Activated naive CD8-positive, alpha-beta T cell treated with anti-CD3 and anti-CD28 coated beads for 36 hours (primary cell): ENCODE results near the gene TYMS. TPM values are rescaled to one million over a fixed set of nuclear protein-coding genes. Genes with fewer than 3 reads are reported as not detected.
A peak's percentile ranks its signal among the peaks of the same experiment; 100 is the strongest.

Source experiments
- DNase-seq: peaks from one replicate; pipeline ENCODE4 v3.0.0; 2021
- H3K27ac Mint-ChIP-seq: one replicate; pipeline ENCODE4 v1.8.0; 2022; ENCODE audit warnings: mild to moderate bottlenecking, moderate library complexity, mixed read lengths
- H3K27me3 Mint-ChIP-seq: one replicate; pipeline ENCODE4 v1.8.0; 2022; ENCODE audit warnings: mild to moderate bottlenecking, mixed read lengths
- H3K36me3 Mint-ChIP-seq: one replicate; pipeline ENCODE4 v1.8.0; 2021; ENCODE audit warnings: mild to moderate bottlenecking, mixed read lengths
- H3K4me1 Mint-ChIP-seq: one replicate; pipeline ENCODE4 v1.8.0; 2021; ENCODE audit warnings: mixed read lengths
- H3K4me3 Mint-ChIP-seq: one replicate; pipeline ENCODE4 v1.8.0; 2022; ENCODE audit warnings: mild to moderate bottlenecking, moderate library complexity, mixed read lengths
- H3K9me3 Mint-ChIP-seq: one replicate; pipeline ENCODE4 v1.8.0; 2022; ENCODE audit warnings: mixed read lengths
- total RNA-seq, 2 experiments: library from RNA; stranded (reverse); gene quantifications; one replicate each; pipeline ENCODE4 v1.2.3, GENCODE V29; 2021

TYMS gene
- total RNA-seq, 2 experiments from 2014 or later = 364 to 369 TPM

DNA sequence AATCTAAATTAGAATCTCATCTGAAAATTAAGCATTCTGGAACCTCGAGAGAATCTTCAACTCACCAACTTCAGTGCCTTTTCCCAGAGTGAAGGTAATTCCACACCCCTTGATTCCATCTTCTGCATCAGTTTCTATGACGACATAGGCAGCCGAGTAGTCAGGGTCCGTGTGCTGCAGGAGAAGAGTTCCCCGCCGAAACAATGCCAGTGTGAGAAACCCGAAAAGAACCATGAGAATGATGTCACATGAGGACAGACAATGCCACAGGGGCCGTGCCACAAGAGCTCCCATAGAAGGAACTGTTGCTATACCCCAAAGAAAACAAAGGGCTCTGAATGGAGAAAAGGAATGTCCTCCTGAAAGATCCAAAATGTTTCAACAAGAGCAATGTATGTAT, 49.0 kb downstream of the TYMS start:
- Mint-ChIP-seq H3K4me1 (peaks cover 47% of the 10 kb centered on the region), H3K27me3 (no peaks in the 10 kb centered on the region), H3K36me3 (peaks cover 59% of the 10 kb centered on the region), H3K9me3 (no peaks in the 10 kb centered on the region), H3K27ac (no peak overlapping the region), H3K4me3 (no peak overlapping the region)
- no peak for DNase-seq

GRCh38 chr18:708096-708495, 50.6 kb downstream of the TYMS start:
- no peaks in the 10 kb centered on the region for H3K9me3 Mint-ChIP-seq
- no peaks in the 10 kb centered on the region for H3K27me3 Mint-ChIP-seq
- no peak overlapping the region for H3K4me3 Mint-ChIP-seq
- peaks cover 45% of the 10 kb centered on the region for H3K4me1 Mint-ChIP-seq
- DNase-seq = no peak
- no peak overlapping the region for H3K27ac Mint-ChIP-seq
- H3K36me3 Mint-ChIP-seq = peaks cover 60% of the 10 kb centered on the region

DNA sequence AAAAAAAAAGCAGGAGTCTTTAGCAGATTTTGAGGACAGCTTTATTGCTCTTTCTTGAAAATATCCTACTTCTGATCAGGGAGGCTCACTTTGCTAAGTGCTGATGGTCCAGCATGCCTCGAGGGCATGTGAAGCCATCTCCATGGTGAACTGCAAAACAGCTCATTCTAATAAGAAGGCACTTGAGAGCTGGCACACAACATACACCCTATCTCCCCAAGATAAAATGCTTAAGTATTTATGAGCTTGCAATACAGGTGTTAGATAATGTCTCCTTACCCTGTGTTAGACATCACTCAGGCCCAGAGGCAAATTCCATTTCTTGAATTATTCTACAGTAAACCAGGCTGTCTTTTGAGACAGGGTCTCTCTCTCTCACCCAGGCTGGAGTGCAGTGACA, 52.3 kb downstream of the TYMS start:
- Mint-ChIP-seq H3K36me3 (peaks cover 56% of the 10 kb centered on the region), H3K9me3 (peaks cover 3% of the 10 kb centered on the region), H3K4me3 (peak overlapping the region; percentile 8), H3K4me1 (peaks cover 45% of the 10 kb centered on the region), H3K27me3 (no peaks in the 10 kb centered on the region), H3K27ac (no peak overlapping the region)
- no peak for DNase-seq

GRCh38 chr18:710418-711300, 53.2 kb downstream of the TYMS start:
- no peak for DNase-seq
- Mint-ChIP-seq H3K27ac (peak overlapping the region; percentile 96), H3K4me3 (peak overlapping the region; percentile 89), H3K27me3 (no peaks in the 10 kb centered on the region), H3K4me1 (peaks cover 49% of the 10 kb centered on the region), H3K36me3 (peaks cover 47% of the 10 kb centered on the region), H3K9me3 (peaks cover 9% of the 10 kb centered on the region)

DNA sequence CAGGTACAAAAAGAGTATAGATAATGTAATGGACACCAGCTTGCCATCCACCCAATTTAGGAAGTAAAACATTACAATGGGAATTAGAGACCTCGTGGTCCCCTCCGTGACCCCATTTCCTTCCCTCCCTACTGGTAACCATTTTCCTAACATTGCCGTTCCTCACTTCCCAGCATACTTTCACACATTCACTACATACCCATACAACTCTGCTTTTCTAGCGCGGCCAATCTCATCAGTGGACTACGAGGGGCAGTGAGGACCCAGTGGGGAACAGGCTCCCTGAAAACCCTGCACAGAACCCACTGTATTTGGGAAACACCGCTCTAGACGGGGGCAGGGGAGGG, 53.8 kb downstream of the TYMS start:
- H3K4me3 Mint-ChIP-seq = peak overlapping the region; percentile 89

DNA sequence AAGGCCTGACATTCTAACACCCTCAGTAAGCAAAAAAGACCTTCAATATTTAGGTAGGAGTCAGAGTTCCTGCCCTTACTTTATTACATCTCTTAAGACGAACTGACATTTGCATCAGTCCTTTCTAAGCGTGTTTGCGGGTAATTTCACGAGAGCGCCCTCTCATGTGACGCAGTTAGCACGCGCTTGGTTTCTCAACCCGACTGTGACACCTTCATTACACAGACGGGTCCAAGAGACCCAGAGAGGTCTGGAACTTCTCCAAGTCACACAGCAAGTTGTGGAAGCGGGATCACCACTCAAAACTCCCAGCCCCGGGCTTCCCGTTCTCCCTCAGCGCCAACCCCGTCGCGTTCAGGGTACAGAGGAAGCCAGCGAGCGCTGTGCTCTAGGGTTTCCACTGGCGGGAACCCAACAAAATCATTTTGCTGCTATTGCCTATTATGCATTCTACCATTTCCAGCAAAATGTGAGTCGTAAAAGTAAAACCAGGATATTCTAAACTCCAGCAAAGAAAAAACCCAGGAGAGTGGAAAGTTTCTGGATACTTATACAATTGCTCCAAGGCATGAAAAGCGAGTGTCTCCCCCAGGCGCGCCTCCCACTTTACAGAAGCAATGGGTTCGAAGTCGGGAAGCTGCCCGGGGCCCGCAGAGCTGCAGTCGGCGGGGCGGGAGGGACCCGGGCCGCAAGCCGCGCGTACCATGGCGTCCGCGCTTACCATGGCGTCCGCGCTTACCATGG, 54.4 kb downstream of the TYMS start:
- Mint-ChIP-seq H3K36me3 (peaks cover 49% of the 10 kb centered on the region), H3K27me3 (no peaks in the 10 kb centered on the region), H3K4me3 (peak overlapping the region; percentile 89), H3K4me1 (peaks cover 54% of the 10 kb centered on the region), H3K27ac (peak overlapping the region; percentile 96), H3K9me3 (peaks cover 9% of the 10 kb centered on the region)
- peak; percentile 68 for DNase-seq

More for the DNA sequence above, 53.8 kb downstream of the TYMS start:
- peaks cover 51% of the 10 kb centered on the region for H3K4me1 Mint-ChIP-seq
- no peak for DNase-seq
- H3K27ac Mint-ChIP-seq = peak overlapping the region; percentile 96
- peaks cover 9% of the 10 kb centered on the region for H3K9me3 Mint-ChIP-seq
- H3K36me3 Mint-ChIP-seq = peaks cover 47% of the 10 kb centered on the region
- H3K27me3 Mint-ChIP-seq = no peaks in the 10 kb centered on the region

DNA sequence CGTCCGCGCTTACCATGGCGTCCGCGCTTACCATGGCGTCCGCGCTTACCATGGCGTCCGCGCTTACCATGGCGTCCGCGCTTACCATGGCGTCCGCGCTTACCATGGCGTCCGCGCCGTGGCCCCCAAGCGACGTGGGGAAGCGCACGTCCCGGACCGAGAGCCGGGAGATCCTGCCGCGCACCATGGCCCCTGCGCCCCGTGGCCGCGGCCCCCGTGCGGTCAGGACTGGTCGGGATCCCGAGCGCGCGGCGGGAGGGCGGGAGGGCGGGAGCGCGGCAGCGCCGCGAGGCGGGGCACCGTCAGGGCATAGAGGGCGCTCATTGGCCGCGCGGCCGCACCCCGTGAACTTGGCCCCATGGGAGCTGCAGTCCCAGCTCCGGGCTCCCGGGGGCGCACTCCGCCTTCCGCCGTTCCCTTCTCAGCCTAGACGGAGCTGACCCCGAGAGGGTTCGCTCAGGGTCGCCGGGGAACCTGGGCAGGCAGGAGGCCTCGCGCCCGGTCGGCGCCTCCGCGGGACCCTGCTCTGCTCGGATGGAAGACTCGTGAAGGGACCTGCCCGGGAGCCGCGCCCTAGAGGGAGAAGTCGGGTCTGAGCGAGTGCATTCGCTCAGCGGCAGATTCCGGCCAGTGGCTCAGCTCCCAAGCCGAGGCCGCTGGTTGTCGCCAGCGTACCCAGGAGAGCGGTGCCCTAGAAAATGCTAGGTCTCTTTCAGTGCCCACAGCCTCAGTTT, 55.1 kb downstream of the TYMS start, which contains the start of gene ENOSF1:
Gene ENOSF1, minus strand, starts transcription at position 230 of the 734 bp plus-strand sequence. Its CDS starts 43 bp downstream, at position 187.
- no peaks in the 10 kb centered on the region for H3K27me3 Mint-ChIP-seq
- H3K4me3 Mint-ChIP-seq = peak within 1 kb of the TSS; percentile 89
- H3K4me1 Mint-ChIP-seq = peaks cover 57% of the 10 kb centered on the region
- peak within 1 kb of the TSS; percentile 96 for H3K27ac Mint-ChIP-seq
- peaks cover 48% of the 10 kb centered on the region for H3K36me3 Mint-ChIP-seq
- peaks cover 9% of the 10 kb centered on the region for H3K9me3 Mint-ChIP-seq
- peak; percentile 88 for DNase-seq

- H3K4me1 Mint-ChIP-seq = peaks cover 55% of the 10 kb centered on the region
- H3K4me3 Mint-ChIP-seq = peak overlapping the region; percentile 61
- H3K36me3 Mint-ChIP-seq = peaks cover 44% of the 10 kb centered on the region
- no peak for DNase-seq
- peak overlapping the region; percentile 72 for H3K27ac Mint-ChIP-seq
- H3K9me3 Mint-ChIP-seq = peaks cover 9% of the 10 kb centered on the region
- H3K27me3 Mint-ChIP-seq = no peaks in the 10 kb centered on the region
Measured at GRCh38 chr18:713135-713490, 55.7 kb downstream of the TYMS start.

GRCh38 chr18:715626-716025, 58.2 kb downstream of the TYMS start:
- no peak overlapping the region for H3K4me3 Mint-ChIP-seq
- H3K27me3 Mint-ChIP-seq = no peaks in the 10 kb centered on the region
- H3K36me3 Mint-ChIP-seq = peaks cover 31% of the 10 kb centered on the region
- peak; percentile 34 for DNase-seq
- peak overlapping the region; percentile 87 for H3K27ac Mint-ChIP-seq
- H3K9me3 Mint-ChIP-seq = peaks cover 9% of the 10 kb centered on the region
- H3K4me1 Mint-ChIP-seq = peaks cover 37% of the 10 kb centered on the region

DNA sequence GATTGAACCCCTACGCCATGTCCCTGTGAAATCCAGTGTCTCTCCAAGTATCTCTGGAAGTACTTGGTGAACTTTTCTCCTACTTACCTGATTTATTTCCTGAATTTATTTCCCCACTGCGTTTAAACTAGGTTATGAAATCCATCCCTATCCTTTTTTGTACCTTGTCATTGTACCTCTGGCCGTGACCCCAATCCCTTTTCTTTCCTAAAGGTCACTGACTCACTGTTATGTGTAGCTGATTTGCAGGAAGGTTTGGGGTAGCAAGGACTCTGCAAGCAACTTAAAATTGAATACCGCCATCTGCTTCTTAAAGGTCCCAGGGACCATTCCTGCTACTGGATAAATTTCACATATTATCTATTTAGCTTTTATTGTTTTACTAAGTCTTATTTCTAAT, 59.5 kb downstream of the TYMS start:
- Mint-ChIP-seq H3K4me1 (peaks cover 30% of the 10 kb centered on the region), H3K4me3 (no peak overlapping the region), H3K27me3 (no peaks in the 10 kb centered on the region), H3K36me3 (peaks cover 24% of the 10 kb centered on the region), H3K27ac (peak overlapping the region; percentile 87), H3K9me3 (peaks cover 9% of the 10 kb centered on the region)
- no peak for DNase-seq

Other genes with a start within 250 kb of the TYMS start
- not detected for gene COLEC12, start 157.0 kb upstream of the TYMS start, total RNA-seq
- gene CETN1, start 77.3 kb upstream of the TYMS start, total RNA-seq = not detected
- gene CLUL1, start 60.7 kb upstream of the TYMS start, total RNA-seq = not detected
- gene ENOSF1, start 55.0 kb downstream of the TYMS start, total RNA-seq = 10 to 100 TPM; 61.7 to 75.2 TPM
- gene YES1, start 154.6 kb downstream of the TYMS start, total RNA-seq = 10 to 100 TPM; 29.0 to 32.2 TPM
- not detected for gene ADCYAP1, start 247.2 kb downstream of the TYMS start, total RNA-seq